Naive thymus-derived CD8-positive, alpha-beta T cell (primary cell): ENCODE data around the gene EIF3J. TPM values are rescaled to one million over a fixed set of nuclear protein-coding genes. Genes with fewer than 3 reads are reported as not detected.
A peak's percentile ranks its signal among the peaks of the same experiment; 100 is the strongest.
"Not testable (repeated sequence)": the region's sequence is repeated elsewhere in the genome, so short reads cannot be mapped to it uniquely, and the experiment has no call there.

Experiments
- ATAC-seq, 2 donors: fragments of 150-1000 bp; cut with Tn5 transposase in 1 of 2; sonication (Bioruptor Pico), chemical (Tn5 transposase) in 1 of 2; 1 replicate in 1 of 2; 2 replicates in 1 of 2; pipeline ENCODE4 v1.10.0; 2021; ENCODE audit warnings: mild to moderate bottlenecking in 2 of 2, moderate library complexity in 2 of 2
- POLR2A ChIA-PET: fragments of 350-600 bp; sonication (Branson Sonifier 250); formaldehyde crosslinking; loops from one replicate; lab custom pipeline; 2021; ENCODE audit warnings: antibody characterized with exemption; lab: Charles Lee
- DNase-seq, 10 donors: peaks; one replicate each; pipeline versions ENCODE4 v3.0.0 to v3.0.0-alpha.2; 2020 to 2022
- H3K27ac Mint-ChIP-seq, 10 donors: one replicate each; pipeline ENCODE4 v1.8.0; 2020 to 2022; ENCODE audit warnings: mild to moderate bottlenecking in 10 of 10, mixed read lengths in 10 of 10, moderate library complexity in 4 of 10, inconsistent platforms in 1 of 10
- H3K27me3 Mint-ChIP-seq, 5 donors: one replicate each; pipeline ENCODE4 v1.8.0; 2021 to 2022; ENCODE audit warnings: mixed read lengths in 5 of 5
- H3K36me3 Mint-ChIP-seq, 3 donors: one replicate each; pipeline ENCODE4 v1.8.0; 2020 to 2022; ENCODE audit warnings: mixed read lengths in 3 of 3, mild to moderate bottlenecking in 2 of 3, inconsistent platforms in 1 of 3
- H3K4me1 Mint-ChIP-seq, 4 donors: one replicate each; pipeline ENCODE4 v1.8.0; 2021 to 2022; ENCODE audit warnings: mixed read lengths in 4 of 4
- H3K4me3 Mint-ChIP-seq, 10 donors: one replicate each; pipeline ENCODE4 v1.8.0; 2020 to 2022; ENCODE audit warnings: mild to moderate bottlenecking in 10 of 10, mixed read lengths in 10 of 10, moderate library complexity in 6 of 10, inconsistent platforms in 1 of 10
- H3K9me3 Mint-ChIP-seq, 9 donors: one replicate each; pipeline ENCODE4 v1.8.0; 2020 to 2022; ENCODE audit warnings: mixed read lengths in 9 of 9, mild to moderate bottlenecking in 3 of 9, inconsistent platforms in 1 of 9, moderate library complexity in 1 of 9
- polyA plus RNA-seq, 3 donors: library from polyadenylated mRNA; unstranded; fragments of 300-500 nt; fragmentation: Illumina TruSeq; gene quantifications; one replicate each; pipeline ENCODE4 v1.2.3, GENCODE V29; 2021
- total RNA-seq, 8 experiments: library from RNA in 2 of 8; stranded (reverse) in 2 of 8; gene quantifications; one replicate each; pipeline ENCODE4 v1.2.3 and lab custom pipeline; 2021 to 2026

Gene EIF3J
- total and polyA plus RNA-seq, 5 experiments from 2014 or later, result 15.3 to 77.4 (median 18.4) TPM

- POLR2A ChIA-PET, result interaction anchor here (0.6 to 0.8 kb wide), 2 partner anchors 105 to 1936 kb away, joined by 3 to 4 read pairs; no protein-coding TSS in a partner anchor
- Mint-ChIP-seq H3K4me1 (peaks cover 28 to 71% (median 56%) of the 10 kb centered on the region in 4 donors), H3K36me3 (peaks cover 0 to 57% (median 8%) of the 10 kb centered on the region in 3 donors), H3K27ac (peak overlapping the region in 1 of 10 donors; percentile 62), H3K4me3 (peak overlapping the region in 2 of 10 donors; percentile 22 to 54)
- H3K9me3 Mint-ChIP-seq, H3K27me3 Mint-ChIP-seq, DNase-seq, ATAC-seq: not testable (repeated sequence)
Measured at GRCh38 chr15:44544745-44545144, 7.8 kb downstream of the EIF3J start.

- peak; percentile 48 to 67 for ATAC-seq
- no peaks in the 10 kb centered on the region for H3K9me3 Mint-ChIP-seq
- no peaks in the 10 kb centered on the region for H3K27me3 Mint-ChIP-seq
- POLR2A ChIA-PET, result interaction anchor here (1.5 kb wide), 1 partner anchor 9 kb away, joined by 8 read pairs; the partner anchor contains the start of gene EIF3J
- peaks cover 28 to 74% (median 52%) of the 10 kb centered on the region in 4 donors for H3K4me1 Mint-ChIP-seq
- H3K4me3 Mint-ChIP-seq, result peak overlapping the region in 6 of 10 donors; percentile 26 to 53 (median 43)
- peak in 1 of 10 donors; percentile 20 for DNase-seq
- peak overlapping the region in 6 of 10 donors; percentile 17 to 75 (median 52) for H3K27ac Mint-ChIP-seq
- peaks cover 0 to 55% (median 7%) of the 10 kb centered on the region in 3 donors for H3K36me3 Mint-ChIP-seq
Measured at GRCh38 chr15:44545913-44546802, 9.2 kb downstream of the EIF3J start.

GRCh38 chr15:44549152-44549551 lies 12.2 kb downstream of the EIF3J start:
- Mint-ChIP-seq H3K36me3 (peaks cover 0 to 62% (median 0%) of the 10 kb centered on the region in 3 donors), H3K4me1 (peaks cover 13 to 47% (median 27%) of the 10 kb centered on the region in 4 donors)
- H3K9me3 Mint-ChIP-seq, H3K4me3 Mint-ChIP-seq, H3K27me3 Mint-ChIP-seq, ATAC-seq, DNase-seq, H3K27ac Mint-ChIP-seq: not testable (repeated sequence)
- POLR2A ChIA-PET, result interaction anchor here (0.7 to 1.2 kb wide), 2 partner anchors 11 to 725 kb away, joined by 6 to 7 read pairs; partner anchors contain the start of gene MFAP1

- POLR2A ChIA-PET, result interaction anchor here (0.6 to 1.2 kb wide), 2 partner anchors 12 to 23 kb away, joined by 3 to 6 read pairs; no protein-coding TSS in a partner anchor
- no peak overlapping the region for H3K4me3 Mint-ChIP-seq
- H3K36me3 Mint-ChIP-seq, result peaks cover 0 to 72% (median 6%) of the 10 kb centered on the region in 3 donors
- H3K9me3 Mint-ChIP-seq, result no peaks in the 10 kb centered on the region
- H3K27ac Mint-ChIP-seq, result peak overlapping the region in 7 of 10 donors; percentile 15 to 65 (median 40)
- peaks cover 17 to 53% (median 36%) of the 10 kb centered on the region in 4 donors for H3K4me1 Mint-ChIP-seq
- peak; percentile 49 for ATAC-seq
- H3K27me3 Mint-ChIP-seq, result no peaks in the 10 kb centered on the region
- DNase-seq, result peak in 2 of 10 donors; percentile 16 to 19
Measured at GRCh38 chr15:44550256-44550655, 13.3 kb downstream of the EIF3J start.

- H3K4me1 Mint-ChIP-seq, result peaks cover 20 to 51% (median 38%) of the 10 kb centered on the region in 4 donors
- no peak for DNase-seq
- ATAC-seq, result no peak
- POLR2A ChIA-PET, result no interaction called here
- no peak overlapping the region for H3K4me3 Mint-ChIP-seq
- peak overlapping the region in 3 of 10 donors; percentile 5 to 56 (median 33) for H3K27ac Mint-ChIP-seq
- H3K36me3 Mint-ChIP-seq, result peaks cover 0 to 77% (median 6%) of the 10 kb centered on the region in 3 donors
- H3K9me3 Mint-ChIP-seq, result no peaks in the 10 kb centered on the region
- no peaks in the 10 kb centered on the region for H3K27me3 Mint-ChIP-seq
Measured at GRCh38 chr15:44550734-44551133, 13.8 kb downstream of the EIF3J start.

- no peak for DNase-seq
- no peaks in the 10 kb centered on the region for H3K9me3 Mint-ChIP-seq
- peaks cover 0 to 89% (median 12%) of the 10 kb centered on the region in 3 donors for H3K36me3 Mint-ChIP-seq
- H3K4me1 Mint-ChIP-seq, result peaks cover 19 to 35% (median 32%) of the 10 kb centered on the region in 4 donors
- POLR2A ChIA-PET, result no interaction called here
- ATAC-seq, result peak; percentile 48 to 57
- no peaks in the 10 kb centered on the region for H3K27me3 Mint-ChIP-seq
- peak overlapping the region in 3 of 10 donors; percentile 12 to 21 (median 13) for H3K4me3 Mint-ChIP-seq
- peak overlapping the region; percentile 13 to 77 (median 57) for H3K27ac Mint-ChIP-seq
Measured at GRCh38 chr15:44554934-44555723, 18.2 kb downstream of the EIF3J start.

GRCh38 chr15:44560926-44561325 lies 24.0 kb downstream of the EIF3J start:
- peak in 3 of 10 donors; percentile 37 to 65 (median 57) for DNase-seq
- Mint-ChIP-seq H3K36me3 (peaks cover 0 to 89% (median 25%) of the 10 kb centered on the region in 3 donors), H3K4me1 (peaks cover 16 to 32% (median 28%) of the 10 kb centered on the region in 4 donors), H3K4me3 (peak overlapping the region in 4 of 10 donors; percentile 8 to 27 (median 18)), H3K27ac (peak overlapping the region in 9 of 10 donors; percentile 32 to 89 (median 67))
- POLR2A ChIA-PET, H3K27me3 Mint-ChIP-seq, H3K9me3 Mint-ChIP-seq: not testable (repeated sequence)
- ATAC-seq, result peak; percentile 64 to 91

- Mint-ChIP-seq H3K27me3 (no peaks in the 10 kb centered on the region), H3K27ac (peak overlapping the region in 5 of 10 donors; percentile 24 to 63 (median 47))
Measured at GRCh38 chr15:44565387-44566154, 28.6 kb downstream of the EIF3J start.

GRCh38 chr15:44566155-44566540 lies 29.2 kb downstream of the EIF3J start:
- no peaks in the 10 kb centered on the region for H3K27me3 Mint-ChIP-seq
- H3K4me3 Mint-ChIP-seq, result no peak overlapping the region
- POLR2A ChIA-PET, result no interaction called here
- DNase-seq (no peak), ATAC-seq (no peak)
- peaks cover 0 to 87% (median 35%) of the 10 kb centered on the region in 3 donors for H3K36me3 Mint-ChIP-seq
- H3K27ac Mint-ChIP-seq, result peak overlapping the region in 3 of 10 donors; percentile 13 to 40 (median 21)
- H3K4me1 Mint-ChIP-seq, result peaks cover 2 to 9% (median 7%) of the 10 kb centered on the region in 4 donors
- no peaks in the 10 kb centered on the region for H3K9me3 Mint-ChIP-seq

More at GRCh38 chr15:44565387-44566154, 28.6 kb downstream of the EIF3J start:
- no peaks in the 10 kb centered on the region for H3K9me3 Mint-ChIP-seq
- no peak overlapping the region for H3K4me3 Mint-ChIP-seq
- peaks cover 8 to 15% (median 12%) of the 10 kb centered on the region in 4 donors for H3K4me1 Mint-ChIP-seq
- no peak for DNase-seq
- no peak for ATAC-seq
- POLR2A ChIA-PET, result no interaction called here
- H3K36me3 Mint-ChIP-seq, result peaks cover 0 to 89% (median 35%) of the 10 kb centered on the region in 3 donors

- peaks cover 0 to 89% (median 30%) of the 10 kb centered on the region in 3 donors for H3K36me3 Mint-ChIP-seq
- no peaks in the 10 kb centered on the region for H3K9me3 Mint-ChIP-seq
- POLR2A ChIA-PET, result no interaction called here
- peak overlapping the region in 6 of 10 donors; percentile 9 to 56 (median 28) for H3K27ac Mint-ChIP-seq
- H3K4me3 Mint-ChIP-seq, result no peak overlapping the region
- no peak for DNase-seq
- no peaks in the 10 kb centered on the region for H3K4me1 Mint-ChIP-seq
- ATAC-seq, result no peak
- no peaks in the 10 kb centered on the region for H3K27me3 Mint-ChIP-seq
Measured at GRCh38 chr15:44568338-44568737, 31.4 kb downstream of the EIF3J start.

GRCh38 chr15:44569316-44569715 lies 32.4 kb downstream of the EIF3J start:
- H3K9me3 Mint-ChIP-seq, result no peaks in the 10 kb centered on the region
- H3K36me3 Mint-ChIP-seq, result peaks cover 0 to 83% (median 29%) of the 10 kb centered on the region in 3 donors
- H3K27me3 Mint-ChIP-seq, result no peaks in the 10 kb centered on the region
- POLR2A ChIA-PET, result no interaction called here
- H3K27ac Mint-ChIP-seq, result peak overlapping the region in 2 of 10 donors; percentile 4 to 41
- DNase-seq, result no peak
- peaks cover 0 to under 1% (median 0%) of the 10 kb centered on the region in 4 donors for H3K4me1 Mint-ChIP-seq
- ATAC-seq, result no peak
- H3K4me3 Mint-ChIP-seq, result no peak overlapping the region
